NCI-H1105 (cell line): Measurements from ENCODE around the gene TBCK.

Experiments used
- DNase-seq: peaks from one replicate; lab custom pipeline; 2025; lab: John Stamatoyannopoulos, UW

The TBCK gene

DNA sequence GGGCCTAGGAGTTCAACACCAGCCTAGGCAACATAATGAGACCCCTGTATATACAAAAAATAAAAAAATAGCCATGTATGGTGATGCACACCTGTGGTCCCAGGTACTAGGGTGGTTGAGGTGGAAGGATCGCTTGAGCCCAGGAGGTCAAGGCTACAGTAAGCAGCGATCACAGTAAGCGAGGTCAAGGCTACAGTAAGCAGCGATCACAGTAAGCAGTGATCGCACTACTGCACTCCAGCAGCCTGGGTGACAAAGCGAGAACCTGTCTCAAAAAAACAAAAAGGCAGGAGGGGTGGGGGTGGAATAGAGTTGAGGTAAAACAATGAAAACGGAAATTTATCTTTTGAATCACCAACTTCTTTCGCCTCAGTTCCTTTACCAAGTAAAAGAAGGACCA lies 29.4 kb downstream of the TBCK start:
- no peak for DNase-seq

DNA sequence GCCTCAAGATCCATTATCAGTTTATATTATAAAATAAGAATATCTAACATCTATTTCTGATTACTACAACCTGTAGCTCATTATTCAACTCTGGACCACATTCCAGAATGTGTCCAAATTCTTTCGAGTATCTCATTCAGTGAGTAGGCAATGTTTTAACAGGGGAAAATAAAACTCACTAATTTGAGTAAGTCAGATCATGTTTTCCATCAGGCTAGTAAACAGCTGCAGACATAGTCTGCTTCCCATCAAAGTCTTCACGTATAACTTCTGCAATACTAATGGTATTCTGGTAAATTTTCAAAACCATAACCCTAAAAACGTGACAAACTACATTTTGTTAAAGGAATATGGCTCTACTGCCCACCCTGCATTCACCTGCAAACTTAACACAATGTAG lies 31.8 kb downstream of the TBCK start:
- DNase-seq, result no peak

DNA sequence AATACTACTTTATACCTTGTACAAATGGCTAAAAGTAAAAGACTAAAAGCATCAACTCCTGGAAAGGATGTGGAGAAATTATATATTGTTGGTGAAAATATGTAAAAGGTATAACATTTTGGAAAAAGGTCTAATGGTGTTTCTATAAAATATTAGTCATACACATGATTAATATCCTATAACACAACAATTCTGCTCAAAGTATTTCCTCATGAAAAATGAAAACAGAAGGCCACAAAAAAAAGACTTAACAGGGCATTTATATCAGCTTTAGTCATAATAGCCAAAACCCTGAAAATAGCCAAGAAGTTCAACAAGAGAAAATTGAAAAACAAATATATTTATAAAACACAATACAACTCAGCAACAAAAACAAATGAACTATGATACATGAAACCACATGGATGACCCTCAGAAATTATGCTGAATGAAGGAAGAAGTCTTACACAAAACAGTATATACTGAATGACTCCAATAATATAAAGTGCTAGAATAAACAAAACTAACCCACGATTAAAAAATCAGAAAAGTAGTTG lies 38.8 kb downstream of the TBCK start:
- DNase-seq, result no peak

DNA sequence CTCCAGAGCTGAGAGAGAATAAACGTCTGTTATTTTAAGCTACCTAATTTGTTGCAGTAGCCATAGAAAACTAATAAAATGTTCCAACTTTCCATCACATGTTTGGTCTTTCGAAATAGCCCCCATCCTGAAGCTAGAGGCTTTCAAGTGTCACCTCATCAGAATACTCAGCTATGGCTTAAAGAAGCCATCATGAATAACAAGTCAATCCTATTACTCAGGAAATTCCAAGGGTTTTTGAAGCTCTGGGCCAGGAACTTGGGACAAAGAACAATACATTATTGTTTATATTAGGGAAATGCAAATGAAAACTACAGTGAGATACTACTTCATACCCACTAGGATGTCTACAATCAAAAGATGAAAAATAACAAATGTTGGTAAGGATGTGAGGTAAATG lies 42.2 kb downstream of the TBCK start:
- no peak for DNase-seq

DNA sequence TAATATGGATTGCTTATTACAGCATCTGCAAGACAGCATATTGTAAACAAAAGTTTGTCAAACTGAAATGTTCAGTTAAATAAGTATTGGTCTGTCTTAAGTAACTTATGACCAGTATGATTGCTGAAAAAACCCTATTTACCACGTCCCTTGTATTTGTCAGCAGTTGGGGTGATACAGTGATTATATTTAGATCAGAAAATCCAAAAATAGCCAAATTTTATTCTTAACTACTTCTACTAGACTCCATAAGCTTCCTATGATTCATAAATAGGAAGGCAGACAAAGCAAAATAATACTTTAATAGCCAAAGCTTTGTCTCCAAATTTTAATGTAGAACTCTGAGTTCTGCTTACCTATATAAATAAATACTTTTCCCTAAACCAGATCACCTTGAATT lies 45.3 kb downstream of the TBCK start:
- no peak for DNase-seq

DNA sequence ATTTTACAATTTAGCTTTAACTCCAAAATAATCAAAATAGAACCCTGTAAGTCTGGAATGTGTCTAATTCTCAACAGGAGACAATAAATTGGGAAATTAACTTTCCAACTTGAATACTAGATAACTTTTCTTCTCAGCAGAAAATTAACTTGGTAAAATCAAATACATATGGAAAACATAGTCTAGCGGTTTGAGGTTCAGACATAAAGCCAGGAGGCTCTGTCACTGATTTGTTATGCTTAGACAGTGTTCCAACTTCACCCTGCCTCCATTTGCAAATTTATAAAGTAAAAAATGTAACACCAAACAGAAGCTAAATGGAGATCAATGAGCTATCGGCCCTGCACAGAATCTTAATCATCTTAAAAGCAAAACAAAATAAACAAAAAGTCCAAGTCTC lies 46.3 kb downstream of the TBCK start:
- DNase-seq, result no peak

DNA sequence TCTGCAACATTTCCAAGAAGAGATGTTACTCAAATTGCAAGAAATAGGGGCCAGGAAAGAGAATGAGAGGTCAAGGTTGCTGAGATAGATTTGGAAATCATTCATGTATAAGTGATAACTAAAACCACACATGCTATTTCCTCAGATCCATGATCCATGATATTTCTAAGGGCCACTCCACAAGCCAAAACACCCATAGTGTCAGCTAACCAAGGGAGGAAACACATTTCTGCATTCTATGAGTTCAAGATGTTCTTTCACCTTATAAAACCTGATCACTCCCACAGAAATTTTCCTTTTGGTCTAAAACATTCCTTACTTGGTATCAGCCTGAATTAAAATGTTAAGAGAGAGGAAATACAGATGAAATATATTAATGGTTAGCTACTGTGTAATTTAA lies 47.2 kb downstream of the TBCK start:
- DNase-seq, result no peak

DNA sequence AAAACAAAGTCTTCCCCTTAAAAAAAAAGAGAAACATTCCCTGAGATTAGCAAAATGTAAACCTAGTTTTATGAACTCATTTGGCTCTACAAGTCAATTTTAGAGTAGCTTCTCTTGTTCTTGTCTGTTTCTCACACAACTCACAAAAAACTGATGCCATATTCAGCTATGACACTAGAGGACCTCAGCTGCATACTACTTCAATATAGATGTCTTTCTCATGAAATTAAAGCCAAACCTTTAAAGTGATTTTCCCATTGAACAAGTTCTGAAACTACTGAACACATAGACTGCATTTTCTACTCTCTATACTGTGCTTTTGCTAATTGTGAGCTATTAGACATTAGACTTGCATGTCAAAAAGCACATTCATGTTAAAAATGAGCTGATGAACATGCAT lies 49.8 kb downstream of the TBCK start:
- DNase-seq, result peak; percentile 1

DNA sequence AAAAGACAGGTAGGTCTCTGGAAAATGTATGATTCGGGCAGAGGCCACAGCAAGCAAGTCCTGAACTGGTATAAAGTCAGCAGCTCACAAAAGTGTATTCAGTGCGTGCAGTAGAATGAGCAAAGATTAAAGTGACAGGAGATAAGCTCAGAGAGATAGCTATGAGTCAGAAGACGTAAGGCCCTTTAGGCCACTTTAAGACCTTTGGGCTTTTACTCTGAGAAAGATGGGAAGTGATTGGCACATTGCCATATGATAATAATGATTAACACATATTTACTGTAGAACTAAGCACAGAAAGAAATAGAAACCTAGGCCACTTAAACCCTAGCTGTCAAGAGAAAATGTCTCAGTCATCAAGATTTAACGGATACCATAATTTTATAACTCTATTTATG lies 51.7 kb downstream of the TBCK start:
- DNase-seq, result no peak

DNA sequence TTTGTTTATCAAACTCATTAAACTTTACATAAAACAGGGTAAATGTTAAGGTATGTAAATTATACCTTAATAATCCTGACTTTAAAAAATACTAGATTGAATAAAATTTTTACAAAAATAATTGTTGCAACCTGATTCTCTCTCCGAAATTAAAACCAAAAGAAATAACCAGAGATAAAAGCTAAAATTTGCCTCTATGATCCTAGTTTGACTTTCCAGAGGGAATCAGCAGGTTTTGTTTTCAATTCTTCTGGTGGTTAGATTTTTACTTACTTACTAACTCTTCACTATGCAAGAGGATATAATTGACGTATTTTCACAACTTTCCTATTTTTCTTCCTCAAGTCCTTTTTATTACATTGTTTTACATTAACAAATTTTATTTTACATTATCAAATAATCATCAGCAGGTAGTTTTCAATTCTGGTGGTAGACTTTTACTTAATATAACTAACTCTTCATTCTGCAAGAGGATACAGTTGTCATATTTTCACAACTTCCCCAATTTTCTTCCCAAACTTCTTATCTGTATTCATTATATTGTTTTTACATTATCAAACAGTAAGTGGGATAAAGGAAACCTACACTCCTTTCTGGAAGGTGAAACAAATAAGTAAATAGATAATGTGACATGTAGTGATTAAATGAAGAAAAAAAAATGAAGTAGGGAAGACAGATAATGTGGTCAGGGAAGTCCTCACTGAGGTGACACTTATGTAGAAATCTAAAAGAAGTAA lies 52.2 kb downstream of the TBCK start:
- DNase-seq, result no peak

DNA sequence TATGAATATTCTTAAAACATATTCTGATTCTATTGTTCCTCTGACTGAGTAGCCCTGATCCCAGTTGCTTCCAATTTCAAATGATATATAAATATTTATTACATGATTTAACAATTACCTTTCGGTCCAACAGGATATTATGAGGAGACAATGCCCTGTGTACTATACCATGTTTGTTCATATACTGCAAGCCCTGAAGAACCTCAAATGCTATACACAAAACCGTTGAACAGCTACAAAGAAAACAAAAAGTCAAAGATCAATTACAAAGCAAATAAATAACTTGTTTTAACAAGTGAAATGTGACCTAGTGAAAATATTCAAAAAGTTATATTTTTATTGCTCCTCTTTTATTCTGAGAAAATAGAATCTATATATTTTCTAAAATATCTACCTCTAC lies 54.0 kb downstream of the TBCK start:
- no peak for DNase-seq

DNA sequence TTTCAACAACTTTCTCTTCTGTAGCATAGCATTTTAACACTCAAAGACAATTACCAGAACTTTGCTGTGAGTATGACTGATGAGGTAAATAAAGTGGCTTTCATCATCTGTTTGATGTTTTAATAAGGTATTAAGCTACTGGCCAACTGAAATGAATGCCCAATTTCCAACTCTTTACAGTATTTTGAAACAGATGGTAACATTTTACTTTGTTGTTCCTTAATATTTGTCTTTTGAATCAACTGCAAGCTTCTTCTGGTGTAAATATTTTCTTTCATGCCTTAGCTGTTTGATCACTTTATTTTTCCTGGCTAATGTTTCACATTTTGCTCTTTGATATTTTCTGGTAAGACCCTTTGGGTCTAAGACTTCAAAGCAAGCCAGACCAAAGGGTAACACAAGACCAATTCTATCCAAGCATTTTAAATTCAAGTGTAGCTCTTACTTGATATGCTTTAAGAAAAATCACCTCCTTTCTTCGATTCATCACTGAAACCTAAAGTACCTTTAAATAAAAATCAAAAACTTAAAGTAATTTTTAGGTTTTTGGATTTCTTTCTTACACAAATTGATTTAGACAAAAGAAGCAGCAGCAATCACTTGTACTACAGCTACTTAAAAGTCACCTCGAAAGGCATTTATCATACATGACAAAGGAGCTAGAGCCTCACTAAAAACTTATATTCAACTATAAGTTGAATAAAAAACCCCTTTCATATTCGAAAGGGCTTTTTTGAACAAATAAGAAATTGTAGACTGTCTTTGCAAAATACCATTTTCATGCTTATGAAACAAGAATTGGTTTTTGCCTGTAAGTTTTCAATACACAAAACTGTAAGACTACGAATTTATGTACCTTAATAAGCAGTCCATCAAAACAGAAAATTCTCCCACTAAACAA lies 57.6 kb downstream of the TBCK start:
- DNase-seq, result no peak

DNA sequence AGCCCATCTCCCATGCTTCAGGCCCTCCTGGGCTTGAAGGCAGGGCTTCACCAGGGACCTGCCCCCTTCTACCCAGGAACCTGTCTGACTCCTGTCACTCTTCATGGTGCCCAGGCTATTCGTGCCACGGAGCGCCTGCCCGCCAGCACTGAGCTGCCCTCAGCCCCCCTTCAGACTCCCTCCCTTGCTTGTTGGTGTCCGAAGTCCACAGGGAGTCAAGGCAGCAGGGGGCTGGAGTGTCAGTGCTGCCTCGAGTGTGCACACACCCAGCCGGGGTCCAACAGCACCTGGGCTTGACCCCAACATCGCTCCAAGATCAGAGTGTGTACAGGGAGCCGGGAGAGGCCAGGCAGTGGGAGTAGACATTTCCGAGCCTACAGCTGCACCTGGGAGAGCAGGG lies 59.8 kb downstream of the TBCK start:
- DNase-seq, result no peak

DNA sequence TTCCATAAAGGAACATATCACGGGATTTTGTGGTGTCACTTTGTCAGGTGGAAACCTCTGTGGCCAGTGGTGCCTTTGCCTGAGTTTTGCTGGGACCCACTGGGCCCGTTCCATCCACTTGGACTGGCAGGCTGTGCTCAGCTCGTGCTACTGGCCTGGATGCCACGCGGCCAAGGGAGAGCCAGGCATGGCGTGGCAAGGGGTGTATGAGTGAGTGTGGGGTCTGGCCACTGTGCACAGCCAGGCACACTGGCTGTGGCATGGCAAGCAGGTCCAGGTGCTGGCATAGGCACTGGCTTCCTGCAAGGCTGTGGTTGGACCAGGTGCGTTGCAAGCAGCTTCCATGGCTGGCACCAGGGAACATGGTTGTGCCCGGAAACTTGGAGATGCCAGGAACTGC lies 60.8 kb downstream of the TBCK start:
- no peak for DNase-seq

DNA sequence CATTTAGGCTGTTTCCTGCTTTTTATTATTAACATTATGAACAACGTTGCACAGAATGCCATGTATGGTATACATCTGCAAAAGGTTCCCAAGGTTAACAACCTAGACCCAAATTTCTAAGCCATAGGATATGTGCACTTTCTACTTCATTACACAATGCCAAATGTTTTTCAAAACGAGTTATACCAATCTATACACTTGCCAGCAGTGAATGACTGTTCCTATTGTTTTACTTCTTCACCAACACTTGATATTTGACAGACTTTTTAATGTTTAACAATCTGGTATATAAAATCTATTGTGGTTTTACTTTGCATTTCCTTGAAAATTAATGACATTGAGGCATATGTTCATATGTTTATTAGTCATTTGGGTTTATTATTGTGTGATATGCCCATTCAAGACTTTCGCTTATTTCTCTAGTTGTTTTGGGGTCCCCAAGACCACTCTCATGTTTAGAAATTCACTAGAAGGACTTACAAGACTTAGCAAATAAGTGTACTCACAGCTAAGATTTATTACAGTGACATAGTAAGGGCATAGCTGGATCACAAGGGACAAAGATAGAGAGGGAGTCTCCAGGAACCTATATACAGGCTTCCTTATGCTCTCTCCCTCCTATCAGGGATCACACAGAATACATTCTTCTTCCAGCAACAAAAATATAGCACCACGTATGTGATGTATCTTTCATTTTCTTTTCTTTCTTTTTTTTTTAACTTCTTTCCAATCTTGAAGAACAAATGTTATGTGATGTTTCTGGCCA lies 62.5 kb downstream of the TBCK start:
- no peak for DNase-seq

DNA sequence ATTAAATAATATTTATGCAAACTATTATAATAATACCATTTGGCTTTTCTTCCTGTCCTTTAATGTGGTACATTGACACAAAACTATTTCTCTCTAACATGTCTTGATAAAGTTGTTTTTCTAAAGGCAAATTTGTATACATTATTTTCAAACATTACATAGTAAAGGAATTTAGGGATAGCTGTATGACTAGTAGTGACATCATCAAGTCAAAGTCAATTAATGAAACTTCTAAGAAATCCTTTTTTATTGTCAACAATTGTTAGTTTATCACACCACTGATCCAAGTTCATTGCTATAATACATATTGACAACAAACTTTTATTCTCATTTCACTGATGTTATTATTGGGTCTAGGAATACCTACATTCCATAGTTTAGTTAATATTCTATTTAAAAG lies 68.4 kb downstream of the TBCK start:
- no peak for DNase-seq

DNA sequence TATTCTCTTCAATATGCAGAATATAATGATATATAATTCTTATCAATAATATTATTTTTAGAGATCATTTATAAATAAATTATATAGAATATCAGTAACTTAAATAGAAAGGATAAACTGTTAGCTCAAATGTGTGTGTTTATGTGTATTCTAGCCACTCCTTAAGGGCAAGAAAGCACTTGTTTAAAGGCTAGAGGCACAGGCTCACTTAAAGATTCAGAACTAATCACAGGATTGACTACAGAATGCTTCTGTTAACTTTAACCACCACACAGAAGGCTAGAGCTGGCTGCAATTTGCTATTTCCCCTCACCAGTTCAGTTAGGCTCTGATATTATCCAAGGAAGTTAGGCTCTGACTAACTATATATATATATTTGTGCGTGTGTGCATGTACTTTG lies 69.6 kb downstream of the TBCK start:
- no peak for DNase-seq

DNA sequence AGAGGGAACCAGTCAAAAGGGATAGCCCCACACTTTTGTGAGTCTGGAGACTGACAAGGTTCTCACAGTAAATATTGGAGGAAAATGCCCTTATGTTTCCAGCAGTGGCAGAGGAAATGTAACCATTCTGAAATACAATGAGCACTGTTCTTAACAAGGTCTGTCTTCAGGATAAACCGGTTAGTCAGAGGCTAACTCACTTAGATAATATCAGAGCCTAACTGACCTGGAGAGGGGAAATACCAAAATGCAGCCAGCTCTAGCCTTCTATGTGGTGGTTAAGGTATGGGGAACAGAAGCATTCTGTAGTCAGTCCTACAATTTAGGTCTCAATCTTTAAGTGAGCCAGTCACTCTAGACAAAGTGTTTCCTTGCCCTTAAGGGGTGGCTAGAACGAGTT lies 70.8 kb downstream of the TBCK start:
- DNase-seq, result no peak

DNA sequence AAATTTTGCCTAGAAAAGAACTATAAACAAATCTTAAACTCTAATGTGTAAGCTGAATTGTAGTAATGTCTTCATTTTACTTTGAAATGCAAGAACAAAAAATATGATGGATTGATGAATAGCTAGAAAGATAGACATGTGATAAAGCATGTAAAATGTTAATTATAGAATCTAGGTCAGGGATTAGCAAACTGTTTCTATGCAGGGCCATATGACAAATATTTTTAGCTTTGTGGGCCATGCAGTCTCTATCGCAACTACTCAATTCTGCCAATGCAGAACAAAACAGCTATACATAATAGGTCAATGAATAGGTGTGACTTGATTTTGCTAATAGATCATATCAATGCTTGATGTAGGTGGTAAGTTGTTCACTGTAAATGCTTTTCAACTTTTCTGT lies 75.3 kb downstream of the TBCK start:
- DNase-seq, result no peak

DNA sequence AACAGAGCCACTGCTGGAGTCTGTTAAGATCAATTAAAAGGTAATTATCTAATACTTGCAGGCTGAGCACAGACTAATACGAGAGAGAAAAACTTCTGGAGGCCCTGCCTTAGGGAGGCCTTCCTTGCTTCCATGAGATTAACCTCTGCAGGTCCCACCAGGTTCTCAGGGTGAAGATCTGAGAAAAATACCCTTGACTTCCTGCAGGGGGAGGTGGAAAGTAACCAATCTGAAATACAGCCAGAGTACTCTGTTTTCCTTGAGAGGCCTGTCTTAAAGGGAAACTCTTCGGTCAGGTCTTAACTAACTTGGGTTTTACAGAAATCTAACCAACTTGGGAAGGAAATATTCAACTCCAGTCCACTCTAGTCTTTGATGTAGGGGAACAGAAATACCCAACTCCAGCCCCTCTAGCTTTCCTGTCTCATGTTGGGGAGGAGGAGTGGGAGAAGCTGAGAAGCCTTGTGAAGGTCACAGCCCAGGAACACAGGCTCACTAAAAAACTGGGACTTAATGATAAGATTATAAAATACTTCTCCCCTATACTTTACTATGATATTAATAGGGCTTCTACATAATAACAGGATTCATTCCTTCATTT lies 77.1 kb downstream of the TBCK start:
- DNase-seq, result no peak

DNA sequence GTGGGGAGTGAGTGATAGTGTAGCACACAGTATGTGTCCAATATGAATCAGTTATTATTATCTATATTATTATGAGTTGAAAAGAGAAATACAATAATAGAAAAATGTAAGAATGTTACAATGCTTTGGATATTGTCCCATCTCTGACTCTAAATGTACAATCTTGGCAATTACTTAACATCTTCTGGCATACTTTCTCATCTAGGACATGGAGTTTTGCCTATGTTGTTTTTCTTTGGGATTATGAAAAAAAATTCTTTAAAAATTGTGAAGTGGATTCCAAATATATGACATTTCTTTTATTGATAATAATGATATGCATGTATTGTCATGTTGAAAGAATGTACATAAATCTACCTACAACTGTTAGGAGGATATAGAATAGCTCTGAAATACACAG lies 84.1 kb downstream of the TBCK start:
- DNase-seq, result no peak

DNA sequence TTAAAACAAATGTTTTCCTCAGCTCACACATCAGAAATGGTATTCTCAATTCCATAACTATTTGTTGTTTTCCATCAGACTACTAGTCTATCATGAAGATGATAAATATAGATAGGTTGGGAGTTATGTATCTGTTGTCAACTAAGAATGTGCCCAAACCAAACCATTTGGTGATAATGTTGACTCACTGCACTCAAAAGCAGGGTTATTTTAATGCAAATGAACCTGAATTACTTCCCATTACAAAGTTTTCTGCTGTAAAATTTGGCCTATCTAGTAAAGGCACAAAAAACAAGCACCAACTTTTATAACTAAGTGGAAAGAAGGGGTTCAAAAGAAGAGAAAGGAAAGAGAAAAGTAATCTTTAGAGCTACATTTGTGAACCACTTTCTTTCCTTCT lies 93.5 kb downstream of the TBCK start:
- DNase-seq, result no peak
